Stromal cell of bone marrow (primary cell): ENCODE data around the gene SNCAIP.

ENCODE experiments used
- DNase-seq: peaks from one replicate; pipeline ENCODE4 v3.0.0-alpha.2; 2012; ENCODE audit warnings: low read depth

The SNCAIP gene

DNA sequence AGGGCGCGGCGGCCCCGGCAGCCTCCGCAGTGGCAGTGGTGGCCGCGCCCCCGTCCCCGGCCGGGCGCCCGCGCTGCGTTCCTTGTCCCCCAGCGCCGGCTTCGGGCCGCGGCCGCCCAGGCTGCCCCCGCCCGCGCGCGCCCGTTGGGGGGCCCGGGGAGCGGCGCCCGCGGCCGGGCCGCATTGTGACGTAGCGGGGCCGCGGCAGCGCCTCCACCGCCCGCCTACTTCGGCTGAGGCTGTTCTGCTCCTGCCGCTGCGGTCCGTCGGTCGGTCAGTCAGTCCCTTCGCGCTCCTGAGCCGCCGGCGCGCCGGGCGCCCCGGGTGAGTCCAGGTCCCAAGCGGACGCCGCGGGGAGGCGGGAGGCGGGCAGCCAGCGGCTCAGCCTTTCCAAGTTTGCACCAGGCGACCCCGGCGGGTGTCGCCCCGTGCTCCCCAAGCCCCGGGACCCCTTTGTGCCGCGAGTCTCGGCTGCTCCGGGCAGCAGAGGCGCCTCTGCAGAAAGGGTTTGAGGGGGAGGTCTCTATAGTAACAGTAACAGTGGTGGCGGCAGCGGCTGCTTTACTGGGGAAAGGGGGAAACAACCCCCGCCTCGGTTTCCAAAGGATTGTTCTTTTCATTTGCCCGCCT, at the start of gene SNCAIP:
Gene SNCAIP (plus strand): TSS at position 277 of the 630 bp plus-strand sequence. CDS start 78,898 bp downstream, outside the sequence.
- DNase-seq = no peak

DNA sequence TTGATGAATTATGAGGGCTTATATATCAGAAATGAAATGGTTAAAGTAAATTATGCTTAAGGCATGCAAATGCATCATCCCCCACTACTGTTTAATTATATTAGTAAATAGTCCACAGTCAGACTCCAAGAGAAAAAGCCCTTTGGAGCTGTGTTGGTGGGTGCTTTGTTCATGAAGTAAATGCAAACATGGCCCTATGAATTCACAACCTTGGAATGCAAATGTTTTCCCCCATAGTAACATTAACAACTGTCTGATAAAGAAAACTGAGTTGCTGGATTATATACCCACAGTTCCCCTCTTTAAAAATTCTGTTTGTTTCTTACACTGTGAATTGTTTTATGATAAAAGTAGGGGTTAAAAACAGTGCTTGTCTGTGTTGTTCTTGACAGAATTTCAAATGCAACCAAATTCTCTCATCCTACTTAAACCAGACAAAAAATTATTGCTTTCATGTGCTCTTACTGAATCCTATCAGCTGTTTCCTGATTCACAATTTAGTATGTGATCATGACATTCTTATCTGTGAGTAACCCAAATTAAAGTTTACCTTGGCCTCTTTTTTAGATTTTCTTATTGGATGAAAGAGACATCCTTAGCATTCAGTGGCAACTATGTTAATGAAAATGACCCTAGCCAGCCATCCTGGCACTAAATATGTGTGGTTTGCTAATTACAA, 48.5 kb upstream of the SNCAIP start:
- peak; percentile 14 for DNase-seq

DNA sequence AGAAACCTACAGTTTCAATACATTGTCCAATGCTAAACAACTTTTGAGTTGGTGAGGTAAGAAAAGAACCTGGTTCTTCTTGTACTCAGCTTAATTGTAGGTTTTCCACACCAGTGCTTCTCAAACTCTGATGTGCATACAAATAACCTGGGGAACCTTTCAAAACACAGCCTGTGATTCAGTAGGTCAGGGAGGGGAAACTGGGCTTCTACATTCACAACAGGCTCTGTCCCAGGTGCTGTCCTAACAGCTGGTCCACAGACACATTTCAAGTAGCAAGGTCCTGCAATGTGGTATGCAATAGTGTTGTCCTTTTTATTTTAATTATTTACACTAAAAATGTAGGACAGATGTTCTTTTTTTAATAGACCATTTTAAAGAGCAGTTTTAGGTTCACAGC, 47.4 kb upstream of the SNCAIP start:
- DNase-seq = no peak

DNA sequence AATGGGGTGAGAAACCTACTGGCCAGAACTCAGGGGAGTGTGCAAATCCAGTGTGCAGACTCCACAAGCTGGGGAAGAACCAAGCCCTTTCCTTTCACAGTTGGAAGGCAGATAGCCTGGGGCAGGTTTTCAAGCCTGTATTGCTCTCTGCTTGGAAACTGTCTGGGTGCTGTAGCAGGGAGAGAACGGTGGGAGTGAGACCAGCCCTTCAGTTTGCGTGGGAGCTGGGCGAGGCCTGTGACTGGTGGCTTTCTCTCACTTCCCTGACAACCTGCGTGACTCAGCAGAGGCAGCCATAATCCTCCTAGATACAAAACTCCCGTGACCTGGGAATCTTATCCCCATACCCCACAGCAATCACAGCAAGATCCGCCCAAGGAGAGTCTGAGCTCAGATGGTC, 44.9 kb upstream of the SNCAIP start:
- no peak for DNase-seq

DNA sequence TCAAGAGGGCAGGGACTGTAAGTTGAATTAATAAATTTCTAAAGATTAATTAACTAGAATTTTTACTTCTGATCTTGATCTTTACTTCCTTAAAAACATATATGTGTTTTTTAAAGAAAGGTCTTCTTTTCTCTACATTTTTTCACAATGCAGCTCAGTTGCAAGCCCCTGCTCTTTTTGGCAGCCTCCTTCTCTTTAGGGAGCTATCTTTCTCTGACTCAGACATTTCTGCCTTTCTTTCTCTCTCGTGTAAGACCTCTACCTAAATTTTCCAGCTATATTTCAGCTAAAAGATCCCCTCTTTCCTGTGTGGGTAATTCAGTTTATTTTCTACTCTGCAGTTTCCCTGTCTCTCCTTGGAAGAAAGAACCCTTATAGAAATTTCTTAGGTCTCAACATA, 38.3 kb upstream of the SNCAIP start:
- DNase-seq = no peak

DNA sequence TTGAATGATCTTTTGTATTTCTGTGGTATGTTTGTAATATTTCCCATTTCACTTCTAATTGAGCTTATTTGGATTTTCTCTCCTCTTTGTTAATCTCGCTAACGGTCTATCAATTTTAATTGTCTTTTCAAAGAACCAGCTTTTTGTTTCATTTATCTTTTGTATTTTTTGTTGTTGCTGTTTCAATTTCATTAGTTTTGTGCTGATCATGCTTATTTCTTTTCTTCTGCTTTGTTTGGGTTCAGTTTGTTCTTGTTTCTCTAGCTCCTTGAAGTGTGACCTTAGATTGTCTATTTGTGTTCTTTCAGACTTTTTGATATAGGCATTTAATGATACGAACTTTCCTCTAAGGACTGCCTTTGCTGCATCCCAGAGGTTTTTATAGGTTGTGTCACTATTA, 28.4 kb upstream of the SNCAIP start:
- DNase-seq = no peak

DNA sequence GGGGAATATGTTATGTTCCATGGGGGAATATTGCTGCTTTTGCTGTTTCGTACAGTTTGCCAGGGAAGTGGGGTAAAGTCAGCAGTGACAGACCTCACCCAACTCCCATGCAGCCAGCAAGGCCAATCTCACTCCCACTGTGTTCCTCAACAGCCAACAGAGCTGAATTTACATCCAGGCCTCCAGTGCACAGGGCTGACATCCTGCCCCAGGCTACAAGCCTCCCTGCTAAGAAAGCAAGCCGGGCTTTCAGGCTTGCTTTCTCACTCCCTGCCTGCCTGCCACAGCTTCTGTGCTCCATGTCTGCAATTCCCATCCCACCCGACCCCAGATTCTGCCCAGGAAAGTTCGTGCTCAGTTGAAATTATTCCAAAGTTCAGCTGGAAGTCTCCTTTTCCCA, 25.5 kb upstream of the SNCAIP start:
- no peak for DNase-seq

DNA sequence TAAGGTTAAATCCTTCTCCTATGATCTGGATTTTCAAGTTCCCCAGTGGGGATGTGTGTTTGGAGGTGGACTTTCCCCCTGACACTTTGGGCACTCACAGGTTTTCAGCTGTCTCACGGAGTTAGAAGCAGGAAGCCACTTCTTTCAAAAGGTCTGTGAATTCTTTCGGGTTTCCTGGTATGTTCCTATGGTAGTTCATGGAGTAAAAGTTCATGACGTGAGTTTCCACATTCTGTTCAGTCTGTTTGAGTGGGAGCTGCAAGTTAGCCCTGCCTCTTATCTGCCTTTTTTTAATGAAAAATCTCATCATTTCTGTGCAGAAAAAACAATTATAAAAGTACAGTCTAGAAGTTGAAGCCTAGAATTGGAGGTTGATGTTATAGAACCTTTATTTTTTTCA, 24.9 kb upstream of the SNCAIP start:
- DNase-seq = no peak

DNA sequence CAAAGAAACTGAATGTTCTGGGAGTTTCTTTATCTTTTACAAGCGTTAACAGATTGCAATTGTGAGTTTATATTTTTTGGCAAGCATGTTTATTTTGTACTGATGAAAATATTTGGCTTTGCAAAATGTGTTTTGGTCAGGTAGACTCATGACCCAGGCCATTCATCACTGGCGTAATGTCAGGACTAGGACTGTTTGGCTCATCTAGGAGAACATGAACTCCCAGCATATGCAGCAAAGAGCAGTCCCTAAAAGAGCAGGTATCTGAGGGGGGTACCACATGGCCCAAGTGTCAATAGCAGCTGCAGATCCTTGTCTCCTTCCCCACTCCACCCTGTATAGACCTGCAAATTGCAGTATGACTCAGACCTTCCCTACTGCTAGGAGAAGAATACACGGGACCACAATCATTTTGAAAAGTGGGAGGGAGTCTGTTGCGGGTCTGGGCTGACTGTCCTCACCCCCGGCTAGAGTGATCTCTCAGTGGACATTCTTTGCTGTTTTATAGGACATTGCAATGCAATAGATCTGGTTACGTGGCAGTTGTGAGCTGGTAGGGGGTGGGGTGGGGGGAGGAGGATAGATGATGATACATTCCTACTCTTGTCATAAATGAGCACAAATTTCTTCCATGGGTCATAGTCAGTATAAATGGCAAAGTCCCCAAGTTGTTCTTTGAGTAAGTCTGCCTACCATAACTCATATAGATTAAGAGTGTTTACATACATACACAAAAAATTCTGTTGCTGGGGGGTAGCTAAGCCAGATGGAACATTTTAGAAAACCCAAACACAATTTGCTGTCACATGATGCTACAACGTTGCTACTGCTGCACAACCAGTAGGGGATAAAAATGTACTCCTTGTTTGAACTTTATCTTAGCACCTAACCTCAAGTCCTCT, 20.8 kb upstream of the SNCAIP start:
- DNase-seq = no peak

DNA sequence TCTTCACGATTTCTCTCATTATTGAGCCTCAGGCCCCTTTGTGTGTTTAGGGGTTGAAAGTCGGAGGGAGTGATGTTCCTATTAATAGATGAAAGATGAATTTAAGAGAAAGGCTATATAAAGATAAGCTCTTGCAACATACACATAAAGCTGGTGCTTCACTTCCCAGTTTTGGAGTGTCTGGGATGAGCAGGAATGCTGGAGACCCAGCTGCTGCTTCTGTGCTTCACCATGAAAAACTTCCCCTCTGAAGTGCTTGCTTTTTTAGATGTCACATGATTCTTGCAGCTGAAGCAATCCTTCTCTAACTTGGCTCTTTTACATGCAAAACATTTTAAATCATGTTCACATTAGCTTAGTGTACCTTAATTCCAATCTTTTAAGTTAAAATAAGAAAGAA, 19.7 kb upstream of the SNCAIP start:
- DNase-seq = no peak

DNA sequence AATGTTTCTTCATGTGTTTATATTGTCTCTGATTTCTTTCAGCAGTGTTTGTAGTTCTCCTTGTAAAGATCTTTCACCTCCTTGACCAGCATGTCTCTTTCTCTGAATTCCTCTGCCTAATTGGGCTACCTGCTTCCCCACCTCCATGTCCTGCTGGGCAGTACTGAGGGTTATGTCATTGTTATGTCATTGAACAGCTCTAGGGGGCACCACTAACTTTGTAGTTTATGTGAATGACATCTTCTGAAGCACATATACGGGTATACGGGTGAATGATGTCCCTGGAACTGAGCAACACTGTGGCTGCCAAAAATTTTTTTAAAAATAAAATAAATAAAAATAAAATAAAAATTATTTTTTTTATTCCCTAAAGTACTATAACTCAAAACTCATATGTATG, 16.9 kb upstream of the SNCAIP start:
- DNase-seq = no peak

DNA sequence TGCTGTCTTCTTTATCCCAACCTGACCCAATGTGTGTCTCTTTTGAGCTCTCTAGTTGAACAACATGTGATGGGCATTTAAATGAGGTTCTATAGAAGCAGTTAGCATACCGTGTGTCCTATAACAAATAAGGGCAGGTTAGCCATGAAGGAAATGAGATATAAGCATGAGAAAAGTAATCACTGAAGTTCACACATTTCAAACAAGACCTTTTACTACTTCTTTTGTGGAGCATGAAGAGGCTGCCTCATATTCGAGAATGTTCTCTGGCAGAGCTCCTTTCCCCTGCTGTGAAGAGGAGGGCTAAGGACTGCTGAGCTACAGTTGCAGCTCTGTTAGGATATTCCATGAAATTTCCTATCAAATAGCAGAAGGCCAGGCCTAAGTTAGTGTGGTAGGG, 15.2 kb upstream of the SNCAIP start:
- no peak for DNase-seq

DNA sequence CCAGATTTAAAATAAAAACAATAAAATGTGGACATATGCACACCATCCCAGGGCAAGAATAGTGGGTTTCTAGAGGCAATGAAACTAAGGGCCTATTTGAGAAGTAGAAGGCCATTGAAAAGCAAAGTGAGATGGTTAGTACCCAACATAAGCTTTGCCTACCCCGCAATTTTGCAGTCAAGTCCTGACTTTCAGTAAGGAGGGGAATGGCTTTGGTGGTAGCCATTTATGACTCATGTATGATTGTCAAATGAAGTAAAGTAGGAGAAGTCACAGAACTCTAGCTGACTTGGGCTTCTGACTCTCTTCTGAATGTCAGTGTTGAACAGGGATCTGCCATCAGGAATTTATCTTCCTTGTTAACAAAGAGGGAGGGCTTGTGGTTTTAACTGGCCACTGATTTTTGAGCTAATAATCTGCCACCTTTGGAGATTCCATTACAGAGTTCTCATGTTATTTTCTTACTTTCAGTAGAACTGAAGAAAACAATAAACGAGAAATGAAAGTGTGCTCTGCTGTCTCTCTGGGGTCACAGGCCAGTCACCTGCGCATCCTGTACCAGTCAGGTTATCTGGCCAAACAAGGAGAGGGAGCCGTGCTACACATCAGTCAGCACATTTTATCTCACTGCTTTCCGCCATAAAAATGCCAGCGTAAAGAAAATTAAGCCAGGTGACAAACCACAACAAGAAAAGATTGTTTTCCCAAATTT, 14.3 kb upstream of the SNCAIP start:
- DNase-seq = no peak

DNA sequence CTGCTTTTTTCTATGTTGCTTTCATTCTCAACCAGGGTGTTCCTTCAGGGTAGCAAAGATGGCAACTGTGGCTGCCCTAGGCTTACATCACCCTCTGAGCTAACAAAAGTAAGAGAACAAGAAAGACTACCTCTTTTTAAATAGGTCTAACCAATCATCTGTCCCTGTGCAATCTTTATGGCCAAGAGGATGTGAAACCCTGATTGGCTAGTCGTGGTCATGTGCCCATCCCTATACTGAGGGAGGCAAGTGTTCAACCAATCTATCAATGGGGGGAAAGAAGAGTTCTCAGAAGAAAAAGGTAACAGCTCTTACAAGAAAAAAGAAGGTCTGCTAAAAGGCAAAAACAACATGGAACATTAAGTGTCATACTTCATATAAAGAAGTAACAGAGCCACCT, 11.7 kb upstream of the SNCAIP start:
- no peak for DNase-seq

DNA sequence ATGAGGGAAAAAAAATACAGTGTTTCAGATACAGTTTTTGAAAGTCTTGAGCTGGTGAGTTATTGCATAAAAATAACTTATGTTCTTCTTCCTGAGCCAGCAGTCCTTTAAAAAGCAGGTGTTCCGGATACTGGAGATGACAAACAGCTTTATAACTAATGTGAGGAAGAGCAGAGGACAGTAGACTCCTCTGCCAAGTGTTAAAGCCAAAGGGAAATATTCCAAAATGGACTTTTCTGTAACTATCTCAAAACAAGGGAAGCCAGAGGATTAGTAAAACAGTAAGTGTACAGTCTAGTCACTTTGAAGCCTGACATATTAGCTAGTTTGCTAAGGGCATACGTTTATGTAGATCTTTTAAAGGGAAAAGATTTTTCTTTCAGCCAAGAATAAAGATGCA, 11.0 kb upstream of the SNCAIP start:
- no peak for DNase-seq

DNA sequence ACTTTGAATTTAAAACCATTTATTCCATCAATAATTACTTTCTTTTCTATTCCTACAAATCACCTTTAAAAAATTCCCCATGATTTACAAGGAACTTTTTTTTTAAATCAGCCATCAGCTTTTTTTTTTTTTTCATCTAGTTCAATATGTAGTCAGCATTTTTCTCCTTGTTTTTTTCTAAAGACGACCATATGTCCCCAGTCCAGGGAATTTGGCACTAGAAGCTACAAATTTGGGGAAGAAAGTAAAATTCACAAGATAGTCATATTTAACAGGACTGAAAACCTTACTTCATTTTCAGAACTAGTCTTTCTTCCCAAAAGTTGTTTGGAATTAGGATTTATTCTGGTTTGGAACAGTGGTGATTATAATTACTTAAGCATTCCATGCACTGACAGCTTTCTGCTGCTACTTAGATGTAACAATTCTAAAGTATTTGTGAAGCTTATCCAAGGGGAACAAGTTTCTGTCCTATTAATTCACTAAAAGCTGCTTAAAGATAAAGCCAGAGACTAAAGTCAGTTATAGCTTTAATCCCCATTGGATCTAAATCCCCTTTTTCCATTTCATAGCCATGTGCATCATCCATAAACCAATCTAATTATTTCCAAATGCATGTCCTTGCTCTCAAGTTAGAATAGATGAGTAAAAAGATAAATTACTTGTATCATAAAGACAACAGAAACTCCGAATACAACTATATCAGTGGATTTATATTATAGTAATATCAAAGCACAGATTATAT, 7.4 kb upstream of the SNCAIP start:
- no peak for DNase-seq

DNA sequence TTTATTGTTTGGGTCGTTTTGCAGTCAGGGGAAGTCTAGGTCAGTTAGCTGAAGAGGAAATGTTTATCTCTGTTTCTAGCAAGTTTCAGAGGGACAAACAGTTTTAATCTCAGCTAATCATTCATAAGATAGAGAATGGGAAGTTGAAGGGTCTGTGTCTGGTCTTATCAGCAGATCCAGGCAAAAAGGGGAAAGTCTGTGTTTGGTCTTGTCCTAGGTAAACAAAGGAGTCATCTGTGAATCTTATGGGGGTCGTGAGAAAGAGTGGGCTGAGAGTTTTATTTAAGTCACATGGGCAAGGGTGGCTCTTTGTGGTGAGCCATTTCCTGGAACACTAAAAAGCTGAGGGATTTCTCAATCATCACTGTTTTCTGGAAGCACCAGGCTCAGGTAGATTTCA, 5.6 kb upstream of the SNCAIP start:
- no peak for DNase-seq

DNA sequence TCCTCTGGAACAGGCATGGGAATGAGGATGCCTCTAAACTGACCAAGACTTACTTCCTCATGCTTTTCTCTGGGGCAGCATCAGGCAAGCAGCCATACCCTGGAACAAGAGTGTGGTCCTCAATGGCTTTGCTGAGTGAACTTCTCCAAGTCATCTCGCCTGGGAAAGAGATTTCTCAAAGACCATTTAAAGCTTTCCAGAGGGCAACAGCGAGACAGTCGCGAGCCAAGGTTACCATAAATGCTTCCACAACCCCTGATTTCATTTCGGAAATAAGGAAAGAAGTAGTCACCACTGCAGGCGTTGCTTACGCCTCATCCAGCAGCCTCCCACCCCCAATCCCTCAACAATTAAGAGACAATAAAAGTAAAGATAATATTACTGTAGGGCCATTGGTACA, 1.1 kb upstream of the SNCAIP start:
- DNase-seq = peak; percentile 29

DNA sequence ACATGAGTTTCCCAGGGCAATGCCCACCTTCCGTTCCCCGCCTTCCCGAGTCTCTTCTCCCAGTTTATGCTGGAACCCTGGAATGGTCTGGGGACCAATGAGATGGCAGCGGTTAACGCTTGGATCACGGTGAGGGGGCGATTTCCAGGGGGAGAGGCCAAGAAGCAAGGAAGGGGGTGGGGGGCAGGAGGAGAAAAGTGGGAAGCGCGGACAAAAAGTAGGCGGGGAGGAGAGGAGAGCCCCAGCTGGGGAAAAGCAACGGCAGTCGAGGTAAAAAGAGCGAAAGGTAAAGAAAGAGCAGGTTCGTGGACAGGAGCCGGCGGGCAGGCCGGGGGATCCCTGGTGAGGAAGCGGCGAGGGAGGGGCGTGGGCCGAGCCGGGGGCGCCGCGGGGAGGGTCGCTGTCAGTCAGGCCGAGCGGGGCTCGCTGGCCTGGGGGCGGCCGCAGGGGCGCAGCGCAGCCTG, 508 bp upstream of the SNCAIP start:
- no peak for DNase-seq

DNA sequence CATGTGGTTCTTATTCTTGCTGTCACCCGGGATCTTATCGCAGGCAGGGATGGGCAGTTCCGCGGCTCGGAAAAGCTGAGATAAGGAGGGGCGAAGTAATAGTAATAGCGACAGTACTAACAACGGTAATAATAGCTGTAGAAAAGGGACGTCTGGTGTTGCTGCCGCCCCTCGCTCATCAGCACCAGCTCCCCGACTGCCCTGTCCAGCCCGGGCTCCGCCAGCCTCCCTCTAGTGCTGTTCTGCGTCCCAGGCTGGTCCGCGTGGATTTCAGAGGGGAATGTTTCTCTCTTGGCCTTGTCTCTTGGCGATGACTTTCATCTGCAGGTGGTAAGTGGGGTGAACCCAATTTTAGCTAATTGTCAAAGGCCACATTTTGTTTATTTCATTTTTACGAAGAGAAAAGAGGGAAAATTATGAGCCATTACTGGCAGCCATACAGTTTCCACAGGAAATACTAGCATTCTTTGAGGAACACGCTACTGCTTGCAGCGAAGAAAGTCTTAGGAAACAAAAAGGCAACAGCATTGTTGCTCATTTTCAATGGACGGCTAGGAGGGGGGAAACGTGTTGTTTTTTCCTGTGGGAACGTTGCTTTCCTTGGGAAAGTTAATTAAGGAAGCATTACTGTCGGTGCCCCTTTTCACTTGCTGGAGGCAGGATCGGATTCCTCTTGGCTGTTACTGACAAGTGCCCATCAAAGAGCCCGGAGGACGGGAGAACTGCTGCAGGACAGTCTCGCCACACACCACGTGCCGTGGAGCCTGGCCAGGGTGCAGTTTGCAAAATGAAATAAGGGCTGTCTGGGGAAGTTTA, 762 bp downstream of the SNCAIP start:
- DNase-seq = no peak

DNA sequence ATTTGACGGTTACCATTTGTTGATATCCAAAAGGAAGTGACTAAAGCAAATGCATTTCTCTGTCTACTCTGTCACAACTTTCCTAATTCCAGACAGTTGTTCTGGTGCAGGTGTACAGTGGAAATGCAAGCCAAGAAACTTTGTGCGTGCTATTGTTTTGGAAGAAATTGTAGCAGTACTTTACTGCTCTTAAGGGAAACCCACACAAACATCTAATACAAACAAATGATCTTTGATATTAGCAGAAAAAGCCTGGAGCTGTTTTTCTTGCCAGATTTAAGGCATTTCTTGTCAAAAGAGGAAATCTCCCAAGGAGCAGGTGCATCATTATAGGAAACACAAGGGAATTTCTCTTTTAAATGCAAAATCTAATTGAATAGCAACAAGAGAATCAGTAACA, 2.0 kb downstream of the SNCAIP start:
- DNase-seq = no peak
